HG03060 (cell line): Measurements from ENCODE around the gene ADGRG6.
"Not testable (repeated sequence)": the region's sequence is repeated elsewhere in the genome, so short reads cannot be mapped to it uniquely, and the experiment has no call there.

Source experiments
- ATAC-seq: cut with Tn5 transposase; IDR thresholded peaks from one replicate; pipeline ENCODE4 v1.9.1; 2021; ENCODE audit warnings: low read depth, moderate number of reproducible peaks; ENCODE audit not compliant: unreplicated experiment

The ADGRG6 gene

DNA sequence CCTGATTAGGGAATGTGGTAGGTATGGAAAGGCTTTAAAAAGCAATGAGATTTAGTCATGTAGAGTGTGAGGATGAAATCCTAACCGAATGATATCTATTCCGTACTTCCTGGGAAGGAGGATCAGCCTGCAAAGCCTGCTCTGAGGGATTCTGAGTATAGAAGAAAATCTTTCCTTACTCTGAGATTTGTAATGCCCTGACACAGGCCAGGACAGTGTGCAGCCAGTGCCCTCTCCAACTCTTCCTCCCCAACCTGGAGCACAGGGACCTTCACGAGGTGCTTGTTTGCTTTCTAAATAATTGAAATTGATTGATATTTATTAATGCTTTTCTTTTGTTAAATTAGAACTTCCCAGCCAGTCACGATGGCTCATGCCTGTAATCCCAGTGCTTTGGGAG lies 131.6 kb downstream of the ADGRG6 start:
- ATAC-seq: no peak

DNA sequence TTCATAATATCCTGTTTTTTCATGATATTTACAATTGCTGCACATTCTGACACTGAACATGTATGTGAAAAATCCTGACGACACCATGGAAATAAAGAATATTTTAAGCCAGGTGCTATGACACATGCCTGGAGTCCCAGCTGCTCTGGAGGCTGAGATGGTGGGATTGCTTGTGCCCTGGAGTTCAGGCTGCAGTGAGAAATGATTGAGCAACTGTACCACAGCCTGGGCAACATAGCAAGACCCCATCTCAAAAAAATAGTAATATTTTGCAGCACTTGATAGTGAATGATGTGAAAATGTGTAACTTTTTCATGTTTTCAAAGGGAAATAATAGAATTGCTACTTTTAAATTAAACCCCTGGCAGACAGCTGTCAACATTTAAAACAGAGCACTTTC lies 137.1 kb downstream of the ADGRG6 start:
- ATAC-seq: no peak

DNA sequence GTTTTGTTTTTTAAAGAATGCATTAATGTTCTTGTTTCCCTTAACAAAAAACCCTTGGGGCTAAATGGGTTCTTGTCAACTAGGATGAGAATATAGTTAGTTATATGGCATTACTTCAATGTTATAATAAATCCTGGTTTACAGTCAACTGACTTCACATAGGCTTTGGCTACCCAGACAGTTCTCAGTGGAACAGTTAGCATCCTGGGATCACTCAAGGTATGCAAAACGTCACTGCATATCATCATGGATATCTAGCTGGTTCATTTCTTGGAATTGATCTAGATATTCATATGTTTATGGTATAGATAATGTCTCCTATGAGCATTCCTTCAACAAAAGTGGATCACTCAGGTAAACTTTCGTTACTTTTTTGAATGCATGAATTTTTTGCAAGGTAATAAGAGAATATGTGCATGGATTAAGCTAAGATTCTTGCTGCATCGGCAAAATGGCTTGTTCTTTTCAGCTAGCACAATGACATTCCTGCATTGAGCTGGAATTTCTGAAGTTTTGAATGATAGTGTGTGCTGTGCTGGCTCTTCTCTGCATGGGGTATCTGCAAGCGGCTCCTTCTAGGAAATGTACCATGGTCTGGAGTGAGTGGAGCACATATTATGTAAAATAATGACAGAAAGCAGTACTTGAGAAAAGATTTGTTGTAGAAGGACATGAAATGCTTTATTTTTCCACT lies 138.9 kb downstream of the ADGRG6 start:
- ATAC-seq: no peak

DNA sequence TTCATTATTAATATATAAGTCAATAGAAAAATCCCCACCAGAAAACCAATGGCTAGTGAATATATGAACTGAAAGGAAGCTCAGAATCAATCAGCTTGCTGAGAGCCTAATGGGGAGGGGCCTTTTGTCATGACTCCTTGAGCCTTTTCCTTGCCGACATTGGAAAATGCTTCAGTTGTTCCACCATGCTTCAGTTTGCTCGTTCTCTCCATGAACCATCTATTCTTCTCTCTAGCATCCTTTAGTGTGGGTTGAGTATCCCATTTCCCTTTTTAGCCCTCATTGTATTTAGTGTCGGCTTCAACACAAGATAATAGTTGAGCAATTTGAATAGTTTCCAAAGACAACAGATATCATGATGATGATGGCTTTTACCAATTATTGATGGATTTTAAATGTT lies 139.9 kb downstream of the ADGRG6 start:
- ATAC-seq: no peak

DNA sequence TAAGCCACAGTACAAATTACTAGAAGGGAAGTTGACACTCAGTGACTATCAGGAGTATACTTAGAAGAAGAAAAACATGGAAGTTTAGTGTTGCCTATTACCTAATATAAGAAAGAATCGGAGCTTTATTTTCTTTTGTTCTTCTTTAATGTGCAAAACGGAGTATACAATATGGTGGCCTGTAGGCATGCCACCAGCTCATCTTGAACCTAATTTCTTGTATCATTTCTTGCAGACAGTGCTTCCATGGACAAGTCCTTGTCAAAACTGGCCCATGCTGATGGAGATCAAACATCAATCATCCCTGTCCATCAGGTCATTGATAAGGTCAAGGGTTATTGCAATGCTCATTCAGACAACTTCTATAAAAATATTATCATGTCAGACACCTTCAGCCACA lies 141.3 kb downstream of the ADGRG6 start:
- no peak for ATAC-seq

DNA sequence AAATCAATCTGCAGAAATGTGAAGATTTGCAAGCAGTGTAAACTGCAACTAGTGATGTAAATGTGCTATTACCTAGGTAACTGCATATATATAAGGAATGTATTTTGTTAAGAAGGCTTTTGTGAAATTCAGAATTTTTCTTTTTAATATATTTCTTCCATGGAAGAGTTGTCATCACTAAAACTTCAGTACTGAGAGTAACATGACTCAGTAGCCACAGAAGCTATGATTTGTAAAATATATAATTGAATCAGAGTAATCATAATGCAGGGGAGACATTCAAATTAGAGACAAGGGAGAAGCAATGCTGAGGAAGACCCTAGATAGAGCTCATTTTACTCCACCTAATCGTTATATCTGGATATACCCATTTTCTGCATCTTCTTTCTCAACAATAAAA lies 141.7 kb downstream of the ADGRG6 start:
- ATAC-seq: no peak

DNA sequence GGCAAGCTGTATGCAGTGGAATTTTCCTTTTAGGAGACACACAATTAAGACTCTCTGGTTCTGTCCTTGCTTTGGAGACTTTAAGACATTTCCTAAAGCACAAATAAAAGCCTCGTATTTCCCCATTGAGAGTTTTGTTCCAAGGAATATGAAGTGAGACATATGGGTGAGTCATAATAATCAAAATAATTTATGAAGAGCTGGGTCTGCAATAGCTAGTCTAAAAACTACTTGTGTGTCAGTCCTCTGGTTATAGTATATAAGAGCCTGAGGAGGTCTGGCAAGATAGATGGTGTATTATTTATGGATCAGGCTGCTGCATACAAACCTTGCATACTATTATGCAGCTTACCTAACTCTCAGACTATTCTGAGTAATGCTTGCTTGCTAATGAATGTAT lies 142.6 kb downstream of the ADGRG6 start:
- no peak for ATAC-seq

DNA sequence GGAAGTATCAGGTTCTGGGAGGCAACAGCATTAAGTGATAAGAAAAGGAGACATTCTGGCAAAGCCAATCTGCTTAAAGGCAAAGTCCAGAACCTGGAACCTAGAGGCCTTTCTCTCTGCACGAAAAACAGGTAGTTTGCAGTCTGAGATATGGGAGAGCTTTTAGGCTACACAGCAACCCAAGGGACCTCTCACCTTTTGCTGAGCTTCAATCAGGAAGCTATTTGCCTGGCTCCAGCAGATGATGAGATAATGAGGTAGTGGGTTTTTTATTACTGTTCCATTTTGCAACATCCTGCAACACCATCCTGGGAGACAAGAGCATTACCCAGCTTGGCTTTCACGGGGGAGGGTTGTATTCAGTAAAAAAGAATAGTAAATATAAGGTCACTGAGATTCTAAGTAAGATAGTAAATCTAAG lies 143.1 kb downstream of the ADGRG6 start:
- ATAC-seq: no peak

DNA sequence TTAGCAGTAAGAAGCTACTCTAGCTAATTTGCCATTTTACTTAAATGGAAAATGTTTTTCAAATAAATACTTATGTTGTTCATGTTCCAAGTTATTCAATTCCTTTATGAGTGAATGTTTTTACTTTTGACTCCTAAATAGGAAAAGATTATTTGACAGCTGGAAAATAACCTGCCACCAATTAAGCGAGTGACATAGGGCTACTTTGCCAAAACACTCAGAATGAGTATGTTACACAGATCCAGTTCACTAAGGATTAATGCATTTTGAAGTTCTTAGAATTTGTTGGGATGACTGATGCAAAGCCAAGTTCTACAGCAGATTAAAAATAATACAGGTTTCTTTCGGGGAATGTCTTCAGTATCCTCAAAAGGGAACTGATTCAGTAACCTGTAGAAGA lies 144.4 kb downstream of the ADGRG6 start:
- ATAC-seq: no peak

DNA sequence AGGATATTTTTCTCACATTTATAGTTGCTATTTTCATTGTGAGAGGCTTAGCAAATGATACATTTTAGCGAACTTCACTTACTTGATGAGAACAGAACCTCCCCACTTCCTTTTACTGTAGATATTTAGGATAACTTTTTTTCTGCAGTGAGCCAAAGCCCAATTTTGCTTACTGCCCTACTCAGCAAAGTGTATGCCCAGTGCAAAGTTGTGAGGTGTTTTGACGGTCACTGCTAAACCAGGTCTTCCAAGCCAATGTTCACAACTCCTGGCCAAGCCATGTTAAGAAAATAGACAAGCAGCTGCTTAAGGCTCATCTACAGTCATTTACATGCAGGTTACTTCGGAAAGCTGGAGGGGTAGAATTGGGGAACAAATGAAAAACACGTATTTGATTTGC lies 144.8 kb downstream of the ADGRG6 start:
- no peak for ATAC-seq

DNA sequence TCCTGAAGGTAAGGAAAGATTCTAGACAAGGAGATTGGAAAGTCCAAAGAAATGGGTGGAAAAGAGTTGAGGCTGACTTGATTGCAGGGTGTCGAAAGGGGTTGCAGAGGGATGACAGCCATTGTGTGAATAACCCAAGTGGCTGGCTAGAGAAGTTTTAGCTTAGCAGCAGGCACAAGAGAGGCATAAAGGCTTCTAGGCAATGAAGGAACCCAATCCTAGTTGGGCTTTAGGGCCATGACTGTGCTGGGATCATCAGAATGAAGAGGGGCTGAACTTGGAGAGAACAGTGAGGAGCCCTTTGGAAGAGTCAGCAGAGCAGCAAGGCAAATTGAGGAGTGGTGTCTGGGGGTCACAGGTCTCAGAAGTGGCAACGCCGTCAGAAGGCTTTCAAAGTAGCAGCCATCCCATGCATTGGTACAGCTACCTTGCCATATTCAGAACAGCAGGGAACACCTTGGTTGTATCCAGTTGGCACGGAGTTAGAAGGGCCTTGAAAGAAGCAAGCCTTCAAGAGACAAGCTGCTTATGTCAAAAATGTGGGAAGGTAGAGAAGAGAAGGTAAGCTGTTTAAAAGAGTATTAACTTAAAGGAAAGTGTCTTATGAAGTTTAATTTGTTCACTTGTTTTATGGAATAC lies 146.4 kb downstream of the ADGRG6 start:
- ATAC-seq: no peak

DNA sequence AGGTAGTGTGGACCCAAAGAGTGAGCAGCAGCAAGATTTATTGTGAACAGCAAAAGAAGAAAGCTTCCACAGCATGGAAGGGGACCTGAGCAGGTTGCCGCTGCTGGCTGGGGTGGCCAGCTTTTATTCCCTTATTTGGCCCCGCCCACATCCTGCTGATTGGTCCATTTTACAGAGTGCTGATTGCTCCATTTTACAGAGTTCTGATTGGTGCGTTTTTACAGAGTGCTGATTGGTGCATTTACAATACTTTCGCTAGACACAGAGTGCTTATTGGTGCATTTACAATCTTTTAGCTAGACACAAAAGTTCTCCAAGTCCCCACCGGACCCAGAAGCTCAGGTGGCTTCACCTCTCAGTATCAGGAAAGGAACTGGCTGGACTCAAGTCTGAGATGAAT lies 149.0 kb downstream of the ADGRG6 start:
- not testable (repeated sequence) for ATAC-seq

DNA sequence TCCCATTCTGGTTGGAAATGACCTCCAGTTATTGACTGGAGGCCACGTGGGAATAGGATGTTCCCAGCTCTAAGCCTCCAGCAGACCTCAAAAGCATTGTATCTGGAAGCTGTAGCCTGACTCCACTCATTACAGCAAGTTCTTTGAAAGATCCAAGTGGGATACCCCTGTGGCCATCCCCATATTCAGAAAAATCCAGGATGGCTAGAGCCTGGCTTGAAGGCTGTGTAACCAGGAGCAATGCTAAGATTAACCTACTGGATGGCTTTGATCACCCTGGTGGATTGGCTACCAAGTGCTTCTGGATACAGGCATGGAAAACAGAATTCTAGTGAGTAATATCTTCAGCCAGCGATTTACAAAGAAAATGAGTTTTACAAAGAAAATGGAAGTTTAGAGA lies 151.2 kb downstream of the ADGRG6 start:
- no peak for ATAC-seq

DNA sequence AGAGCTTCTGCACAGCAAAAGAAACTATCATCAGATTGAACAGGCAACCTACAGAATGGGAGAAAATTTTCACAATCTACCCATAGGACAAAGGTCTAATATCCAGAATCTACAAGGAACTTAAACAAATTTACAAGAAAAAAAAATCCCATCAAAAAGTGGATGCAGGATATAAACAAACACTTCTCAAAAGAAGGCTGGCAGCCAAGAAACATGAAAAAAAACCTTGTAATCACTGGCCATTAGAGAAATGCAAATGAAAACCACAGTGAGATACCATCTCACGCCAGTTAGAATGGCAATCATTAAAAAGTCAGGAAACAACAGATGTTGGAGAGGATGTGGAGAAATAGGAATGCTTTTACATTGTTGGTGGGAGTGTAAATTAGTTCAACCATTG lies 152.4 kb downstream of the ADGRG6 start:
- not testable (repeated sequence) for ATAC-seq

DNA sequence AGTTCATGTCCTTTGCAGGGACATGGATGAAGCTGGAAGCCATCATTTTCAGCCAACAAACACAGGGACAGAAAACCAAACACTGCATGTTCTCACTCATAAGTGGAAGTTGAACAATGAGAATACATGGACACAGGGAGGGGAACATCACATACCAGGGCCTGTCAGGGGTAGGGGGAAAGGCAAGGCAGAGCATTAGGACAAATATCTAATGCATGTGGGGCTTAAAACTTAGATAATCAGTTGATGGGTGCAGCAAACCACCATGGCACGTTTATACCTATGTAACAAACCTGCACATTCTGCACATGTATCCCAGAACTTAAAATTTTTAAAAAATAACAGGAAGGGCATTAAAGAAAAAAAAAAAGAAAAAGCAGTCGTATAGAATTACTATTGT lies 153.0 kb downstream of the ADGRG6 start:
- ATAC-seq: not testable (repeated sequence)

DNA sequence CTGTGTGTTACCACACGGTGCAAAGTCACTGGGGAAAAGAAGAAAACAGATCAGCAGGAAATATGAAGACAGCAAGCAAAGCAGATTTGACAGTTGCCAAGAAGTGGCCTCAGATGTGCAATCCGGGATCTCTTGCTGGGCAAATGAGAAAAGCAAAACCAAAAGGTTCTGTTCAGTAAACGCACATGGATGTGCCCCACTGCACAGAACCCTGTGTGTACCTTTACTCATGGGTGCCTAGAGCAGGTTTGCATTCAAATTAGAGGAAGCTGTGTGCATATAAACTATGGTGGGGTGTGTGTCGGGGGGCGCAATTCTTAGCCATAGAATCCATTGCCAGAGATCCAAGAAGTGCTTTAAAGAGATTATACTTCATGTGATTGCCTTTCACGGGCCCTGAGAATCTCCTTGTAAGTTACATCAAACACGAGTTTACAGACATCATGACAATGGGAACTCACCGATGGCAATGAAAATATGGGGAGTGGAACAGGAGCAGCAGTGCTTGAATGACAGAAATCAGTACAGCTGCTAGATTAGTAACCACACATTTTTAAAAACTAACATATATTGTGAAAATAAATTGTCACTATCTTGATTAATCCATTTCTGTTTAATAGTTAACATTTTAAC lies 154.3 kb downstream of the ADGRG6 start:
- ATAC-seq: no peak

DNA sequence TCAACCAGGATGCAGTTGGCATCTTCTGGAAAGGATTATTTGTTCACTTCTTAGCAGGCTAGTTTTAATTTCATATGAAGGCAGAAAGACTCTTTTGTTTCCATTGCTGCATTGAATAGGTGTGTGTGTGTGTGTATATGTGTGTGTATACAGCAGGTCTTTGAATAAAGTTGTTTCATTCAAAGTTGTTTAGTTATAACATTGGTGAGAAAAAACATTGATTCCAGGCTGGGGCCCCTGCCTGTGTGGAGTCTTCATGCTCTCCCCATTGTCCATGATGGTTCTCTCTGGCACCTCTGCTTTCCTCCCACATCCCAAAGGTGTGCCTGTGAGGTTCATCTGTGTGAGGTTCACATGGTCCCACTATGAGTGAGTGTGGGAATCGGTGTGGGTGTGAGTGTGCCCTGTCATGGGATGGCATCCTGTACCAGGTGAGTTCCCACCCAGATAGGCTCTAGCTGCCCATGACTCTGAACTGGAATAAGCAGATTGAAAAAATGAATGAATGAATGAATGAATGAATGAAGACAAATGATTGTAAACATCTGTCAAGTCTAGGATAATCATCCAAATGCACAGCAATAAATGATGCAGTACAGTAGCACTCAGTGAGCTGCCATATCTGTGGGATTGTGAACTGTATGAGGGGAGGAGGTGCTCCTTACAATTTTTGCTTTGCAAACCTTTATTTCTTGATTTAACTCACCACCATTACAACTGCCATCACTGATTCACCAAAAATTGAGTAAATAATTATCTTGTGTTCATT lies 156.0 kb downstream of the ADGRG6 start:
- no peak for ATAC-seq

DNA sequence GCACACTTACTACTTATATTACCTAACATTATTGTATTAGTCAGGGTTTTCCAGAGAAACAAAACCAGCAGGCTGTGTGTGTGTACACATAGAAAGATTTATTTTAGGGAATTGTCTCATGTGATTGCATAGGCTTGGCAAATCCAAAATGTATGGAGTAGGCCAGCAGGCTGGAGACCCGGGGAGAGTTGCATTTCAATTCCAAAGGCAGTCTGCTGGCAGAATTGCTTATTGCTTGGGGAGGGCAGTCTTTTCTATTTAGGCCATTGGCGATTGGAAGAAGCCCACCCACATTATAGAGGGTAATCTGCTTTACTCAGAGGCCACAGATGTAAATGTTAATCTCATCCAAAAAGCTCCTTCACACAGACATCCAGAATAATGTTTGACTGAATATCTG lies 157.0 kb downstream of the ADGRG6 start:
- no peak for ATAC-seq

DNA sequence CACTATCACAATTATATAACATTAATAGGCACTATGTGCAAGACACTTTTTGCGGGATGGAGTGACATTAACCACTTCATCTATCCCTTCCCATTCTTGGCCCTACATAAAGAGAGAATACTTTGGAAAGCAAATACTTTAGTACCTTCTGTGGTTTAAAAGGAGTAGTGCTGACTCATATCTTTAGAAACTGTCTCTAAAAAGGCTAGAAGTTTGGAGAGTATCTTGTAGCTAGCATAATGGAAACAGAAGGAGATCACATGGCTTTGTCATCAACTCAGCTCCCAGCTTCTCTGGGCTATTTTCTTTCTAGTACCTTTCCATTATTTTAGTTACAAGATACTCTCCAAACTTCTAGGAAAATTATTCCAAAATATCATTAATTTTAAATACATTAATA lies 157.5 kb downstream of the ADGRG6 start:
- no peak for ATAC-seq

DNA sequence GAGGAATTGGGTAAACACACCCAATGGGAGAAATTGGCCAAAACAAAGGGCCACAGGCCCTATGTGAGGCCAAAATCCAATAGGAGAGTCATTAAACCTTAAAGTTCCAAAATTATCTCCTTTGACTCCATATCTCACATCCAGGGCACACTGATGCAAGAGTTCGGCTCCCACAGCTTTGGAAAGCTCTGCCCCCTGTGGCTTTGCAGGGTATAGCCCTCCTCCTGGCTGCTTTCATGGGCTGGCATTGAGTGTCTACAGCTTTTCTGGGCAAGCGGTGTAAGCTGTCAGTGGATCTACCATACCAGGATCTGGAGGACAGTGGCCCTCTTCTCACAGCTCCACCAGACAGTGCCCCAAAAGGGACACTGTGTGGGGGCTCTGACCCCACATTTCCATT lies 160.5 kb downstream of the ADGRG6 start:
- ATAC-seq: no peak

DNA sequence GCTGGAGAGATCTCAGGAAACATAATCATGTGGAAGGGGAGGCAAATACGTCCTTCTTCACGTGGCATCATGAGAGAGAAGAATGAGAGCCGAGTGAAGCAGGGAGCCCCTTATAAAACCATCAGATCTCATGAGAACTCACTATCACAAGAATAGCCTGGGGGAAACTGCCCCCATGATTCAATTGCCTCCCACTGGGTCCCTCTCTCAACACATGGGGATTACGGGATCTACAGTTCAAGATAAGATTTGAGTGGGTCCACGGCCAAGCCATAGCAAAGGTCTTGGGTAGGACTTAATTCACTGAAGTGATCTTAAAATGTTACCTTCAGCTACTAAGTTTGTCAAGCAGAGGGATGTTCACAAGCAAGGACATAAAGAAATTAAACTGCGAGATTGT lies 162.2 kb downstream of the ADGRG6 start:
- ATAC-seq: no peak
